ENCODE measurements around the gene VPS29. TPM values are rescaled to one million over a fixed set of nuclear protein-coding genes. Genes with fewer than 3 reads are reported as not detected.

The VPS29 gene
- total and polyA plus RNA-seq, 2 donors (not counting 1 experiment from before 2014, with no cell fraction given), result 115 to 118 TPM

GRCh38 chr12:110475426-110475825 lies 26.5 kb downstream of the VPS29 start:
- Histone ChIP-seq H3K4me2 (replicated peaks; ENCODE audit: low read depth, low read length, poor library complexity, severe bottlenecking) (no peak overlapping the region), H2AFZ (ENCODE audit: insufficient read depth, low read depth, low read length, poor library complexity, severe bottlenecking) (no peak overlapping the region), H3K9me3 (ENCODE audit: control extremely low read depth in 1 of 3, control insufficient read depth in 2 of 3, insufficient read depth in 1 of 3, low read length in 2 of 3) (no peaks in the 10 kb centered on the region), H3K36me3 (replicated peaks in 1 of 2; ENCODE audit: control extremely low read depth in 1 of 2, control insufficient read depth in 1 of 2, extremely low read depth in 1 of 2, insufficient read depth in 2 of 2, low read length in 1 of 2) (peaks cover 1 to 14% of the 10 kb centered on the region in 2 experiments), H3K4me1 (ENCODE audit: control insufficient read depth in 2 of 2, insufficient read depth in 2 of 2, low read length in 2 of 2) (no peaks in the 10 kb centered on the region), H3K27ac (ENCODE audit: low read length in 2 of 2) (no peak overlapping the region), H3K4me3 (ENCODE audit: control extremely low read depth in 1 of 5, extremely low read depth in 1 of 5, insufficient read depth in 1 of 5, low read depth in 2 of 5, low read length in 4 of 5) (no peak overlapping the region), H3K27me3 (replicated peaks in 1 of 4; ENCODE audit: control extremely low read depth in 1 of 4, control insufficient read depth in 3 of 4, insufficient read depth in 4 of 4, low read length in 3 of 4) (no peaks in the 10 kb centered on the region), H4K20me1 (ENCODE audit: control insufficient read depth, insufficient read depth, low read length, poor library complexity, severe bottlenecking) (no peaks in the 10 kb centered on the region), H3K79me2 (ENCODE audit: control insufficient read depth, insufficient read depth, low read length) (peaks cover 37% of the 10 kb centered on the region), H3K9ac (ENCODE audit: low read length) (no peak overlapping the region)
- Mint-ChIP-seq H3K27ac (no peak overlapping the region), H3K4me3 (no peak overlapping the region), H3K4me1 (peaks cover 2% of the 10 kb centered on the region), H3K27me3 (no peaks in the 10 kb centered on the region), H3K9me3 (ENCODE audit: insufficient read depth) (no peaks in the 10 kb centered on the region)
- WGBS (ENCODE audit: insufficient coverage), result 86% methylated on average over 1 of the region's 7 CpGs
- TF ChIP-seq EZH2 (IDR thresholded peaks at IDR 0.05; ENCODE audit: borderline replicate concordance, insufficient read depth, low read depth, low read length, poor library complexity, severe bottlenecking) (no peak), CTCF (IDR thresholded peaks at IDR 0.05) (no peak)
- DNase-seq (no peak), ATAC-seq (ENCODE audit: low read depth) (no peak)
- ChIA-PET CTCF (interaction anchor here (0.6 to 0.7 kb wide), 2 partner anchors 49 to 158 kb away, joined by 3 read pairs; no protein-coding TSS in a partner anchor), POLR2A (interaction anchor here (0.7 kb wide), 1 partner anchor 13 kb away, joined by 5 read pairs; no protein-coding TSS in a partner anchor)
- intact Hi-C loops (cut with micrococcal nuclease), result no loop called here

Measured in B cell (primary cell).